NCI-H1048 (cell line): Measurements from ENCODE around the gene TPSG1.
"Not testable (repeated sequence)": the region's sequence is repeated elsewhere in the genome, so short reads cannot be mapped to it uniquely, and the experiment has no call there.

Experiments used
- DNase-seq: peaks from one replicate; lab custom pipeline; 2025; lab: John Stamatoyannopoulos, UW

The TPSG1 gene

GRCh38 chr16:1256874-1257322, 31.8 kb upstream of the TPSG1 start:
- no peak for DNase-seq

GRCh38 chr16:1256296-1256873, 31.3 kb upstream of the TPSG1 start:
- not testable (repeated sequence) for DNase-seq

- not testable (repeated sequence) for DNase-seq
These were observed 30.4 kb upstream of the TPSG1 start, which contains the start of gene TPSD1 for GRCh38 chr16:1255276-1256122. Gene TPSD1, plus strand, starts transcription at chr16:1256069. Its CDS starts 212 bp downstream, at chr16:1256281.

- not testable (repeated sequence) for DNase-seq
These were observed 29.8 kb upstream of the TPSG1 start for GRCh38 chr16:1254821-1255220.

GRCh38 chr16:1253701-1254364, 28.8 kb upstream of the TPSG1 start:
- not testable (repeated sequence) for DNase-seq

GRCh38 chr16:1249031-1249755, 24.1 kb upstream of the TPSG1 start:
- not testable (repeated sequence) for DNase-seq

GRCh38 chr16:1247903-1248537, 23.0 kb upstream of the TPSG1 start:
- DNase-seq: not testable (repeated sequence)

GRCh38 chr16:1245452-1246020, 20.5 kb upstream of the TPSG1 start:
- DNase-seq: no peak

GRCh38 chr16:1244881-1245280, 19.8 kb upstream of the TPSG1 start:
- DNase-seq: no peak

GRCh38 chr16:1243907-1244850, 19.1 kb upstream of the TPSG1 start:
- DNase-seq: not testable (repeated sequence)

GRCh38 chr16:1243363-1243762, 18.3 kb upstream of the TPSG1 start:
- not testable (repeated sequence) for DNase-seq

GRCh38 chr16:1241081-1241480, 16.0 kb upstream of the TPSG1 start:
- not testable (repeated sequence) for DNase-seq

GRCh38 chr16:1240436-1240835, 15.4 kb upstream of the TPSG1 start, which contains the start of gene TPSAB1:
Gene TPSAB1, plus strand, starts transcription at chr16:1240705. Its CDS starts 234 bp downstream, at chr16:1240939.
- not testable (repeated sequence) for DNase-seq

GRCh38 chr16:1239575-1239974, 14.5 kb upstream of the TPSG1 start:
- not testable (repeated sequence) for DNase-seq

- not testable (repeated sequence) for DNase-seq
These were observed 13.8 kb upstream of the TPSG1 start for GRCh38 chr16:1238909-1239308.

- no peak for DNase-seq
These were observed 12.9 kb upstream of the TPSG1 start for GRCh38 chr16:1237990-1238389.

GRCh38 chr16:1236659-1237058, 11.6 kb upstream of the TPSG1 start:
- DNase-seq: not testable (repeated sequence)

- DNase-seq: not testable (repeated sequence)
These were observed 7.1 kb upstream of the TPSG1 start for GRCh38 chr16:1232049-1232748.

- DNase-seq: not testable (repeated sequence)
These were observed 6.2 kb upstream of the TPSG1 start for GRCh38 chr16:1231301-1231700.
